ENCODE results near the gene YIPF1.
A peak's percentile ranks its signal among the peaks of the same experiment; 100 is the strongest.

- TF ChIP-seq CTCF (IDR thresholded peaks at IDR 0.05), result peak; percentile 17 to 76 (median 68)
- TF ChIP-seq POLR2A (IDR thresholded peaks at IDR 0.05), result no peak
These were observed 28.6 kb downstream of the YIPF1 start for GRCh38 chr1:53860967-53861411.
